DOHH2 (cell line): ENCODE measurements around the gene PDE6D.

Experiments used
- H3F3A ChIP-seq: fragments of 200-600 bp; sonication (generic), shearing (Covaris generic); 2 replicates; pipeline ENCODE4 v1.6.0; 2016; ENCODE audit warnings: antibody characterized with exemption, mild to moderate bottlenecking; ENCODE audit not compliant: control insufficient read depth, insufficient read depth
- H3K27ac ChIP-seq: fragments of 200-600 bp; sonication (generic); 2 replicates; pipeline ENCODE4 v1.5.1; 2014; ENCODE audit warnings: low read depth, mild to moderate bottlenecking, low read length, moderate library complexity
- H3K27me3 ChIP-seq: fragments of 200-600 bp; sonication (generic); 2 replicates; pipeline ENCODE4 v1.6.1; 2014; ENCODE audit warnings: mild to moderate bottlenecking, low read length, mixed read lengths; ENCODE audit not compliant: control insufficient read depth
- H3K36me3 ChIP-seq: fragments of 200-600 bp; sonication (generic); 2 replicates; pipeline ENCODE4 v1.6.1; 2014; ENCODE audit warnings: mild to moderate bottlenecking, low read length, moderate library complexity, mixed read lengths; ENCODE audit not compliant: control insufficient read depth
- H3K4me1 ChIP-seq: fragments of 200-600 bp; sonication (generic); 2 replicates; pipeline ENCODE4 v1.6.1; 2014; ENCODE audit warnings: mild to moderate bottlenecking, low read length, mixed read lengths; ENCODE audit not compliant: control insufficient read depth
- H3K4me2 ChIP-seq: fragments of 200-600 bp; sonication (generic); 2 replicates; pipeline ENCODE4 v1.6.0; 2014; ENCODE audit warnings: mild to moderate bottlenecking, low read length, moderate library complexity
- H3K4me3 ChIP-seq: fragments of 200-600 bp; sonication (generic); 2 replicates; pipeline ENCODE4 v1.5.1; 2014; ENCODE audit warnings: mild to moderate bottlenecking, low read length, mixed read lengths
- H3K79me2 ChIP-seq: fragments of 200-600 bp; sonication (generic); 2 replicates; pipeline ENCODE4 v1.6.1; 2014; ENCODE audit warnings: mild to moderate bottlenecking, low read length, mixed read lengths; ENCODE audit not compliant: control insufficient read depth
- H3K9me2 ChIP-seq: fragments of 200-600 bp; sonication (generic); replicated peaks from 2 replicates; pipeline ENCODE4 v1.6.1; 2014; ENCODE audit warnings: mild to moderate bottlenecking, low read length, mixed read lengths; ENCODE audit not compliant: control insufficient read depth
- H3K9me3 ChIP-seq: fragments of 200-600 bp; sonication (generic); 2 replicates; pipeline ENCODE4 v1.6.1; 2014; ENCODE audit warnings: antibody characterized with exemption, low read length, mixed read lengths; ENCODE audit not compliant: control insufficient read depth, insufficient read depth
- H4K20me1 ChIP-seq: fragments of 200-600 bp; sonication (generic); 2 replicates; pipeline ENCODE4 v1.6.0; 2014; ENCODE audit warnings: low read depth, mild to moderate bottlenecking, antibody characterized with exemption, low read length, moderate library complexity; ENCODE audit not compliant: control insufficient read depth, insufficient read depth
- CTCF ChIP-seq: fragments of 200-600 bp; sonication (generic); IDR thresholded peaks from one replicate; pipeline ENCODE4 v1.5.1; 2014; ENCODE audit warnings: antibody characterized with exemption, mild to moderate bottlenecking, low read depth, low read length; ENCODE audit not compliant: poor library complexity, severe bottlenecking
- EZH2phosphoT487 ChIP-seq: fragments of 200-600 bp; sonication (generic); IDR thresholded peaks from 2 replicates; pipeline ENCODE4 v1.6.1; 2017; ENCODE audit warnings: borderline replicate concordance, mild to moderate bottlenecking, antibody characterized with exemption, low read length, moderate library complexity, mixed read lengths

Gene PDE6D

GRCh38 chr2:231706731-231707624 is 74.1 kb downstream of the PDE6D start:
- TF ChIP-seq CTCF (peak; percentile 99), EZH2phosphoT487 (no peak)
- H3K27ac ChIP-seq = peak overlapping the region; percentile 93
- H3K36me3 ChIP-seq = peaks cover 49% of the 10 kb centered on the region
- peak overlapping the region; percentile 98 for H3K4me3 ChIP-seq
- peaks cover 30% of the 10 kb centered on the region for H3F3A ChIP-seq
- H3K4me1 ChIP-seq = peaks cover 34% of the 10 kb centered on the region
- no peaks in the 10 kb centered on the region for H3K27me3 ChIP-seq
- H3K79me2 ChIP-seq = peaks cover 62% of the 10 kb centered on the region
- H4K20me1 ChIP-seq = peaks cover 17% of the 10 kb centered on the region
- no peaks in the 10 kb centered on the region for H3K9me3 ChIP-seq
- no peaks in the 10 kb centered on the region for H3K9me2 ChIP-seq
- peak overlapping the region; percentile 100 for H3K4me2 ChIP-seq

- no peaks in the 10 kb centered on the region for H3K9me3 ChIP-seq
- H3K9me2 ChIP-seq = no peaks in the 10 kb centered on the region
- no peaks in the 10 kb centered on the region for H3K27me3 ChIP-seq
- no peak overlapping the region for H3K4me3 ChIP-seq
- H3K36me3 ChIP-seq = peaks cover 20% of the 10 kb centered on the region
- peaks cover 4% of the 10 kb centered on the region; the same call in 1 of the 2 replicates for H4K20me1 ChIP-seq
- no peak overlapping the region for H3K27ac ChIP-seq
- H3K4me2 ChIP-seq = 0 out of 2 replicates have a peak overlapping the region, but pooled peaks have one; percentile 12
- peaks cover 5% of the 10 kb centered on the region for H3F3A ChIP-seq
- H3K4me1 ChIP-seq = peaks cover 30% of the 10 kb centered on the region
- H3K79me2 ChIP-seq = peaks cover 32% of the 10 kb centered on the region
- no peak for TF ChIP-seq CTCF
- TF ChIP-seq EZH2phosphoT487 = no peak
Measured at GRCh38 chr2:231704017-231704416, 77.1 kb downstream of the PDE6D start.

GRCh38 chr2:231701456-231702373 is 79.4 kb downstream of the PDE6D start:
- no peak overlapping the region for H3K27ac ChIP-seq
- no peak overlapping the region for H3K4me3 ChIP-seq
- peak overlapping the region; percentile 14 for H3K4me2 ChIP-seq
- H4K20me1 ChIP-seq = no peaks in the 10 kb centered on the region
- no peaks in the 10 kb centered on the region for H3K27me3 ChIP-seq
- no peaks in the 10 kb centered on the region for H3K9me2 ChIP-seq
- no peak for TF ChIP-seq EZH2phosphoT487
- TF ChIP-seq CTCF = no peak
- H3K36me3 ChIP-seq = peaks cover 13% of the 10 kb centered on the region
- H3K4me1 ChIP-seq = peaks cover 21% of the 10 kb centered on the region
- H3K9me3 ChIP-seq = no peaks in the 10 kb centered on the region
- peaks cover 18% of the 10 kb centered on the region for H3K79me2 ChIP-seq
- H3F3A ChIP-seq = no peaks in the 10 kb centered on the region
